Right lobe of liver (tissue), 4 donors: Measurements from ENCODE around the gene CASKIN1.

ENCODE experiments used
- POLR2A ChIP-seq: fragments of 450-650 bp; IDR thresholded peaks from one replicate; pipeline ENCODE4 v1.6.1; 2017; ENCODE audit warnings: antibody characterized with exemption, mild to moderate bottlenecking
- TF ChIP-seq, protein P1 (sequence below), 4 donors: fragments of 200-600 bp in 3 of 4; fragments of 450-650 bp in 1 of 4; IDR thresholded peaks; one replicate each; pipeline versions ENCODE4 v1.5.1 to v1.8.0; 2016 to 2022; ENCODE audit warnings: antibody characterized with exemption in 4 of 4, mild to moderate bottlenecking in 2 of 4
- donor health status: DM: no; HTN: no; CAD: no.
- donor health status: DM: no; HTN: no; CAD: no.
- donor health status: DM: no; HTN: yes; CAD: no.

DNA sequence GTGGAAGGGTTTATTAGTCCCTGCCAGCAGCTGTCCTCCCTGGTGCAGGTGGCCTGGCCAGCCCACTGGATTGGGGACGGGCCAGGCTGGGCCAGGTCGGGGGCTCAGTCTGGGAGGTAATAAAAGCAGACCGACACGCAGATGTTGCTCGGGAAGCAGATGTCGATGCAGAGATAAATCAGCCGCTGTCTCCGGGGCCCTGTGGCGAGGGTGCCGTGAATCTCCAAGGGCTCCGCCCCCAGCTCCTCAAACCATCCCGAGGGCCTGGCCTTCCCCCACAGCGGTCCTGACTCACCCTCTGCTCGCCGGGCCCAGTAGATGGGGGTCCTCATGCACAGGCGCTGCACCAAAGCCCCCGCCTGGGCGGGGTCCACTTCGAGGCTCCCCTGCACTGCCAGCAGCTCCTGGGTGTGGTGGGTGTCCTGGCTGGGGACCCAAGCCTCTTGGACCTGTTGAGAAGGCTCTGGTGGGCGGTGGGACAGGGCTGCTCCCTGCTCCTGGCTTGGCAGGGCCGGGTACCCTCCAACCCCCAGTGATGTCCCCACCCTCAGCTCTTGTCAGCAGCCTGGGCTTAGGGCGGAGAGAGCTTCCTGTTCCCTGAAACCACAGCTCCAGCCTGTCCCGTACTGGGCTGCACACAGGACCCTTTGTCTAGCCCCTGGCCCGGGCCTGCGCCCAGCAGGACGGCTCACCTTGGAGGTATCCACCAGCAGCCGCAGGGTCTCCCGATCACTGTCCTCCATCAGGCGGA, 13.0 kb upstream of the CASKIN1 start:
- TF ChIP-seq, protein P1, sequence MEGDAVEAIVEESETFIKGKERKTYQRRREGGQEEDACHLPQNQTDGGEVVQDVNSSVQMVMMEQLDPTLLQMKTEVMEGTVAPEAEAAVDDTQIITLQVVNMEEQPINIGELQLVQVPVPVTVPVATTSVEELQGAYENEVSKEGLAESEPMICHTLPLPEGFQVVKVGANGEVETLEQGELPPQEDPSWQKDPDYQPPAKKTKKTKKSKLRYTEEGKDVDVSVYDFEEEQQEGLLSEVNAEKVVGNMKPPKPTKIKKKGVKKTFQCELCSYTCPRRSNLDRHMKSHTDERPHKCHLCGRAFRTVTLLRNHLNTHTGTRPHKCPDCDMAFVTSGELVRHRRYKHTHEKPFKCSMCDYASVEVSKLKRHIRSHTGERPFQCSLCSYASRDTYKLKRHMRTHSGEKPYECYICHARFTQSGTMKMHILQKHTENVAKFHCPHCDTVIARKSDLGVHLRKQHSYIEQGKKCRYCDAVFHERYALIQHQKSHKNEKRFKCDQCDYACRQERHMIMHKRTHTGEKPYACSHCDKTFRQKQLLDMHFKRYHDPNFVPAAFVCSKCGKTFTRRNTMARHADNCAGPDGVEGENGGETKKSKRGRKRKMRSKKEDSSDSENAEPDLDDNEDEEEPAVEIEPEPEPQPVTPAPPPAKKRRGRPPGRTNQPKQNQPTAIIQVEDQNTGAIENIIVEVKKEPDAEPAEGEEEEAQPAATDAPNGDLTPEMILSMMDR (IDR thresholded peaks at IDR 0.05) = no peak
- no peak for TF ChIP-seq POLR2A
